H1 (cell line): Measurements from ENCODE around the gene MANEAL. TPM values are rescaled to one million over a fixed set of nuclear protein-coding genes. Genes with fewer than 3 reads are reported as not detected.

Experiments used
- CHD2 ChIP-seq: IDR thresholded peaks from 2 replicates; pipeline ENCODE4 v1.6.1; 2012; ENCODE audit warnings: low read length, improper control_type of control experiment
- EZH2 ChIP-seq: fragments of 200-600 bp; sonication (generic); IDR thresholded peaks from 2 replicates; pipeline ENCODE4 v1.7.1; 2012; ENCODE audit warnings: low read depth, mild to moderate bottlenecking, moderate library complexity, low read length, inconsistent platforms; ENCODE audit not compliant: severe bottlenecking
- JUND ChIP-seq: IDR thresholded peaks from 2 replicates; pipeline ENCODE4 v1.6.1; 2011; ENCODE audit warnings: mild to moderate bottlenecking, improper control_type of control experiment, low read length
- RNF2 ChIP-seq: fragments of 200-900, 300-1000 bp; sonication (generic); IDR thresholded peaks from 2 replicates; pipeline ENCODE4 v1.7.1; 2016; ENCODE audit warnings: borderline replicate concordance, low read depth, mild to moderate bottlenecking, antibody characterized with exemption, low read length; ENCODE audit not compliant: poor library complexity, severe bottlenecking; ENCODE audit errors: missing control alignments
- SRF ChIP-seq: IDR thresholded peaks from 2 replicates; pipeline ENCODE4 v1.6.1; 2011; ENCODE audit warnings: mild to moderate bottlenecking, low read depth, low read length, moderate library complexity
- polyA plus RNA-seq, 7 experiments: library from polyadenylated mRNA; depleted of rRNA in 3 of 7; stranded (reverse) in 5 of 7; unstranded in 2 of 7; fragments of >200 nt in 5 of 7; fragments of 200-250 nt in 2 of 7; gene quantifications; 1 replicate in 5 of 7; 2 replicates in 1 of 7; 4 replicates in 1 of 7; pipeline versions ENCODE4 v1.2.1 to v1.2.3, GENCODE V29; 2011 to 2013; ENCODE audit warnings: missing spikeins in 2 of 7, mixed read lengths in 2 of 7
- total RNA-seq: library from RNA; stranded (reverse); fragmentation: NEBNext Ultra II Directional; extraction: Animal tissue kit (Norgen Biotek cat#: 25700); gene quantifications from 2 replicates; pipeline ENCODE4 v1.2.1, GENCODE V29; 2021
- TF ChIP-seq, protein P1 (sequence below): IDR thresholded peaks from 2 replicates; pipeline ENCODE4 v1.6.1; 2011; ENCODE audit warnings: low read length, improper control_type of control experiment
- TF ChIP-seq, protein P2 (sequence below): IDR thresholded peaks from 2 replicates; pipeline ENCODE4 v1.6.1; 2012; ENCODE audit warnings: inconsistent platforms

The MANEAL gene
- total and polyA plus RNA-seq, 2 of the 8 experiments (the other 6 are each of a cell fraction or from before 2014, with no cell fraction given): 4.8 to 7.2 TPM

DNA sequence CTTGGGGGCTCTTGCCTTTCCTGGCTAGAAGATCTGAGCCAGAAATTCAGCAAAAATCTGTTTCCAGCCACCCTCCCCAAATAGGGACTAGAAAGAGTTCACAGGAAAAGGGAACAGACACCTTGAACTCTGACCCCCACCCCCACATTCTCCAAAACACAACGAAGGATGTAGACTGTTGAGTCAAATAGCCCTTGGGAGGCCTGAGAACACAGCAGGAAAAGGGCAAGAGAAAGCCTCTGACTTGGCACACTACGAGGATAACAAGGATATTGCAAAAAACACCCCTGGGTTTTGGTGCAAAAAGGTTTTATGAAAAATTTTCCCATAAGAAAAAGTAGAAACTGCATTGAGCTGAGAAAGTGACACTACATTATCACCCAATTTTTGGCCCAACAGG lies 16.3 kb downstream of the MANEAL start (continued):
- no peak for TF ChIP-seq SRF
- no peak for TF ChIP-seq JUND
- no peak for TF ChIP-seq CHD2
- TF ChIP-seq, protein P1, sequence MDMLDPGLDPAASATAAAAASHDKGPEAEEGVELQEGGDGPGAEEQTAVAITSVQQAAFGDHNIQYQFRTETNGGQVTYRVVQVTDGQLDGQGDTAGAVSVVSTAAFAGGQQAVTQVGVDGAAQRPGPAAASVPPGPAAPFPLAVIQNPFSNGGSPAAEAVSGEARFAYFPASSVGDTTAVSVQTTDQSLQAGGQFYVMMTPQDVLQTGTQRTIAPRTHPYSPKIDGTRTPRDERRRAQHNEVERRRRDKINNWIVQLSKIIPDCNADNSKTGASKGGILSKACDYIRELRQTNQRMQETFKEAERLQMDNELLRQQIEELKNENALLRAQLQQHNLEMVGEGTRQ: no peak
- TF ChIP-seq EZH2: no peak
- TF ChIP-seq, protein P2, sequence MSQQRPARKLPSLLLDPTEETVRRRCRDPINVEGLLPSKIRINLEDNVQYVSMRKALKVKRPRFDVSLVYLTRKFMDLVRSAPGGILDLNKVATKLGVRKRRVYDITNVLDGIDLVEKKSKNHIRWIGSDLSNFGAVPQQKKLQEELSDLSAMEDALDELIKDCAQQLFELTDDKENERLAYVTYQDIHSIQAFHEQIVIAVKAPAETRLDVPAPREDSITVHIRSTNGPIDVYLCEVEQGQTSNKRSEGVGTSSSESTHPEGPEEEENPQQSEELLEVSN: no peak
- TF ChIP-seq RNF2: no peak
